ENCODE results near the gene GGA2.

The GGA2 gene

DNA sequence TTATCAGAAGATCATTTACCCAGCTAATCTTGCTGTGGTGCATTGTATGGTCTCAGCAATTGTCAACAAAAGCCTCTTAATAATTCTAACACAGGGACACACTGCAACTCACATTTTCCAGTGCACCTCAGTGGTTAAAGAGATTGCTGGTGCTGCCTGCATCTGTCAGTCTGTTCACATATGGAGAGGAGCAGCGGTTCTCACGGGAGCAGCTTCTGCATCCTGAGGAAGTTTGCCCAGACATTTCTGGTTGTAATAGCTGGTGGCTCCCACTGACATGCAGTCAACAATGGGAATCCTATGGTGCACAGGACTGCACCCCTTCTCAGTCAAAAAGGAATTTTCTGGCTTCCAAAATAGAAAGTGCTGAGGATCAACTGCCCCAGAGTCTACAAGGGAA is 7.8 kb downstream of the GGA2 start:
- DNase-seq = no peak

- no peak for DNase-seq
Measured at GRCh38 chr16:23501291-23501690, 9.0 kb downstream of the GGA2 start.

- DNase-seq = no peak
Measured at GRCh38 chr16:23500862-23501225, 9.4 kb downstream of the GGA2 start.

GRCh38 chr16:23500212-23500861 is 10.0 kb downstream of the GGA2 start:
- DNase-seq = no peak

GRCh38 chr16:23499801-23500200 is 10.5 kb downstream of the GGA2 start:
- no peak for DNase-seq

DNA sequence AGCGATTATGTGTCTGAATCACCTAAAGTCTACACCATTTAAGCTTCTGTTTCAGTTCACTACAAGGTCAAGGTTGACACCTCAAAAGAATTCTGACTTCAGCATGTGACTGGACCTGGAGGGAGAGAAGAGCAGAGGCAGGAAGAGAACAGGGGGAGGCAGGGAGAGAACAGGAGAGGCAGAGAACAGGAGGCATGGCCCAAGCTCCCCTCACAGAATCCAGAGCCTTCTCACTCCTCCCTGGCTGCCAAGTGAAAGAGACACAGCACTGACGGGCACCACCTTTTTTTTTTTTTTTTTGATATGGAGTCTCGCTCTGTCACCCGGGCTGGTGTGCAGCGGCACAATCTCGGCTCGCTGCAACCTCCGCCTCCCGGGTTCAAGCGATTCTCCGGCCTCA is 11.4 kb downstream of the GGA2 start:
- no peak for DNase-seq

DNA sequence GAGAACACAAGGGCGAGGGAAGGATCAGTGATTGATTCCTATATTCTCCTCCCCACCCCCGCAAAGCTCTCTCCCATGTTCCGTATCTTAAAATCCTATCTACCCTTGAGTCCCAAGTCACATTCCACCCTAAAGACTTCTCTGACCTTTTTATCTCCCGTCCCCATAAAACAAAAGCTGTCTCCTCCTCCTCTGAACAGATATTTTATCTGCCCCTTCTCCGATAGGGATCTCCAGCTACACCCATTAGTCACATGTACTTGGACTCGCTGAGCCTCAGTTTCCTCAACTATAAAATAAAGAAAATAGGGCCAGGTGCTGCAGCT is 12.8 kb downstream of the GGA2 start:
- DNase-seq = no peak

GRCh38 chr16:23496821-23497542 is 13.3 kb downstream of the GGA2 start:
- no peak for DNase-seq

- no peak for DNase-seq
Measured at GRCh38 chr16:23495671-23496070, 14.6 kb downstream of the GGA2 start.

- no peak for DNase-seq
Measured at GRCh38 chr16:23494188-23494587, 16.1 kb downstream of the GGA2 start.

- DNase-seq = no peak
Measured at GRCh38 chr16:23491490-23492391, 18.6 kb downstream of the GGA2 start.

- no peak for DNase-seq
Measured at GRCh38 chr16:23486480-23486879, 23.8 kb downstream of the GGA2 start.

DNA sequence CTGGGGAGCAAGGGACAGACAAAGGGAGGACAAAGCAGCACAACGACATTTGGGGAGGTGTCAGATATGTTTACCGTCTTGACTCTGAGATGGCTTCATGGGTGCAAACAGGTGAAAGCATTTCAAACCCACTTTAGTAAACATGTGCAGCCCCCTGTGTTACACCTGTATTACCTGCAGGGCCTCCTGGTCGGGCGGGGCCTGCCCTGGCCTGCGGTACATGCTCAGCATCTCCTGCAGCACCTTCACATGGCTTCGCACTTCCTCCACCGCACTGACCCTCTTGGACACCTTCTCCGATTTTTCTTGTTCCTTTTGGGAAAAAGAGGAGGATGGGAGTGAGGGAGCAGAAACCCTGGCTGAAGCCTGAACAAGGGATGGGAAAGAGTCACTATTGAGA is 24.5 kb downstream of the GGA2 start:
- DNase-seq = no peak

- no peak for DNase-seq
Measured at GRCh38 chr16:23485257-23485614, 25.1 kb downstream of the GGA2 start.

DNA sequence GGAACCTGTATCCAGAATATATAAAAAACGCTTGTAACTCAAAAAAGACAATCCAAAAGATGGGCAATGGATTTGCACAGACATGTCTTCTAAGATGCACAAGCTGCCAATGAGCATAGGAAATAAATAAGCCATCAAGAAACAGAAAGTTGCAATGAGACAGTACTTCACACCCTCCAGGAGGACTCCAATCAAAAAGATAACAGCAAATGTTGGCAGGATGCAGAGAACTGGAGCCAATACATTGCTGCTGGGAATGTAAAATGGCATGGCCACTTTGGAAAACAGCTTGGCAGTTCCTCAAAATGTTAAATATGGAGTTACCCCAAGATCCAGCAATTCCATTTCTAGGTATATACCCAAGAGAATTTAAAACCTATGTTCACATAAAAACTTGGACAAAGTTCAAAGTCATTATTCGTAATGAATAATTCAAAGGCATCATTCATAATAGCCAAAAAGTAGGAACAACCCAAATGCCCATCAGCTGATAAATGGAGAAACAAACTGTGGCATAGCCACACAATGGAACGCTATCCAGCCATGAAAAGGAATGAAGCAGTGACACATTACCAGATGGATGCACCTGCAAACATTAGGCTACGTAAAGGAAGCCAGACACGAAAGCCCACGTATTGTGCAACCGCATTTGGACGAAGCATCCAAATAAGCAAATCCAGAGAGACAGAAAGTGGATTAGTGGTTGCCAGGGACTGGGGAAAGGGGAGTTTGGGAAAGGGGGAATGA is 25.6 kb downstream of the GGA2 start:
- DNase-seq = no peak

- peak in 1 of 2 donors; percentile 43 for DNase-seq
Measured at GRCh38 chr16:23483492-23483891, 26.8 kb downstream of the GGA2 start.

GRCh38 chr16:23482778-23483177 is 27.5 kb downstream of the GGA2 start:
- DNase-seq = peak; percentile 62 to 82

GRCh38 chr16:23480257-23480656 is 30.0 kb downstream of the GGA2 start:
- DNase-seq = no peak

DNA sequence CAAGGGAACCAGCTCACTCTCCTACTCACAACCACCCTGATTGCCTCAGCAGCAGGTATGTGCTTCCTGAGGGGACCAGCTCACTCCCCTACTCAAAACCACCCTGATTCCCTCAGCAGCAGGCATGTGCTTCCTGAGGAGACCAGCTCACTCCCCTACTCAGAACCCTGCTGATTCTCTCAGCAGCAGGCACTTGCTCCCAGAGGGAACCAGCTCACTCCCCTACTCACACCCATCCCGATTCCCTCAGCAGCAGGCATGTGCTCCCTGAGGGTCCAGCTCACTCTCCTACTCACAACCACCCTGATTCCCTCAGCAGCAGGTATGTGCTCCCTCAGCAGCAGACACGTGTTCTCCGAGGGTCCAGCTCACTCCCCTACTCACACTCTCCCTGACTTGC is 31.2 kb downstream of the GGA2 start:
- no peak for DNase-seq

DNA sequence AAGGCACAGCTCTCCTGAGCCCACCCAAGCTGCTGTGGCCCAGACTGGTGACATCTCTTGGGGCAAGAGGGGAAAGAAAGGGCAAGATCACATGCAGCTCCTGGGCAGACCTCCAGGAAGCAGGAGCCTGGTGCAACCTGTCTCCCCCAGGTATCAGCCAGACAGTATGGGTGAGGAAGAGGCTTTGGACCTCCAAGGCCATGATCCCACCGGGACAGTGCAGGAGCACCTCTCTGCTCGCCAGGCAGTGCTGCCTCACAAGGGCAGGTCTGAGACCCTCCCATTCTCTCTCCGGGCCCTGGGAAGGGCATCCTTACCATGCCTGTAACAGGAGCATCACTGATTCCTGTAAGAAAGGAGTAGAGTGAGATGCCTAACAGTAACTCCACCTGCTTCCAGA is 31.7 kb downstream of the GGA2 start:
- DNase-seq = no peak

DNA sequence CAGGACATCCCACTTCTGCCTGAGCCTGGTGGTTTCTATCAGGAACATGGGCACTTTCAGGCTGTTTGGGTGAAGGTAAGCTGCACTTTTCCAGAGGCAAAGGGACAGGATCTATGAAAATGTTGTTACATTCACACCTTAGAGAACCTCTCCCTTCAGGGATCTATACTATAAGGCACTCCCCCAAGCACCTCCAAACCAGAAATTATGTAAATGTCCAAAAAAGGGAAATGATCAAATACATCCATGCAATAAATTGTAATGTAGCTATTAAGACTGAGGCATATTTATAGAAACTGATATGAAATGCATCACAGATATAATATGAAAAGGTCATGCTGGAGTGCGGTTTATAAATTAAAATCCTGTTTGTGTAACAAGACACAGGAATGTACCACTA is 34.0 kb downstream of the GGA2 start:
- DNase-seq = no peak

DNA sequence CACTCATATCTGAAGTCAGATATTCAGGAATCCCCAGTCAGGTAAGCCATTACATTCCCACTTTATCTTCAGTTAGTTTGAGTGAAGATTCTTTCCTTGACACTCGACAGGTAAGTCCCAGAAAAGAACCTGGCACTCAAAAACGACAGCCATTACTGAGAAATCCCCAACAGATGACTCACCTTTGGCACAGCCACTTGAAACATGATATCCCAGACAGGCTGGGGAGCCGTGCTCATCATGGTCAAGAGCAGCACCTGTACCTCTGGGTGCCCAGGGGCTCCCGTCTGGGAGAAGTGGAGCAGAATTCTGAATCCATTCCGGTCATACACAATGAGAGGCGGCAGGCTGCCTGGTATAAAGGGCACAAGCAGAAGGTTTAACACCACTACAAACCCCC is 40.5 kb downstream of the GGA2 start:
- no peak for DNase-seq

DNA sequence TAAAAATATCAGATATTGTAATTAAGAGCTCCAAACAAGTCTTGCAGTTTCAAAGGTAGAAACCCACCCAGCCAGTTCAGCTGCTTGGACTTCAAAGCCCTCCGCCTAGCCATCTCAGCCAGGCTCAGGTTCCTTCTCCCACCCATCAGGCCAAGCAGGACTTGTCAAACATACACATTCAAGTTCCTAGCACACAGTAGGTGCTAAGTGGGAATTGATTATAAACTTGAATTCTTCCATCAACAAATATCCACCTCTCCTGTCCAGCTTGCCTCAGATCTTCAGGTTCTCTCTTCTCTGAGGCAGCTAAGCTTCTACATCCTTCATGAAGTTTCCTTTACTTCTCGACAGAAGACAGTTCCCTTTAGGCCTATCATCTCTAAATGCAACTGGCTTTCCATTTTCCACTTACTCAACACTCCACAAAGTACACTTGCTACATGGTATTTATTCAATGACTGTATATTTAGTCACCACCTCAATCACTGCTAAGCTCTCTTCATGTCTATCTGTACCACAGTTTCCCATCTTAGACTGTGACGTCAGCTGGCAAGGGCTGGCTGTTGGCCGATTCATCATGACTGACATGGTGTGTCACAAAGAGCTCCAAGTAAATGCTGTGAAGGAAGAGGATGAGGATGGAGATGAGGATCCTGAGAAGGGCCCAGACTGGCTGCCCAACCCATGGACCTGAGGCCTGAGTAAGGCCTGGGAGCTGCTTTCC is 44.0 kb downstream of the GGA2 start:
- no peak for DNase-seq
